NCI-H128 (cell line): ENCODE data around the gene HSD11B2.
"Not testable (repeated sequence)": the region's sequence is repeated elsewhere in the genome, so short reads cannot be mapped to it uniquely, and the experiment has no call there.

ENCODE experiments used
- DNase-seq: peaks from one replicate; lab custom pipeline; 2025; ENCODE audit not compliant: unreplicated experiment; lab: John Stamatoyannopoulos, UW

The HSD11B2 gene

DNA sequence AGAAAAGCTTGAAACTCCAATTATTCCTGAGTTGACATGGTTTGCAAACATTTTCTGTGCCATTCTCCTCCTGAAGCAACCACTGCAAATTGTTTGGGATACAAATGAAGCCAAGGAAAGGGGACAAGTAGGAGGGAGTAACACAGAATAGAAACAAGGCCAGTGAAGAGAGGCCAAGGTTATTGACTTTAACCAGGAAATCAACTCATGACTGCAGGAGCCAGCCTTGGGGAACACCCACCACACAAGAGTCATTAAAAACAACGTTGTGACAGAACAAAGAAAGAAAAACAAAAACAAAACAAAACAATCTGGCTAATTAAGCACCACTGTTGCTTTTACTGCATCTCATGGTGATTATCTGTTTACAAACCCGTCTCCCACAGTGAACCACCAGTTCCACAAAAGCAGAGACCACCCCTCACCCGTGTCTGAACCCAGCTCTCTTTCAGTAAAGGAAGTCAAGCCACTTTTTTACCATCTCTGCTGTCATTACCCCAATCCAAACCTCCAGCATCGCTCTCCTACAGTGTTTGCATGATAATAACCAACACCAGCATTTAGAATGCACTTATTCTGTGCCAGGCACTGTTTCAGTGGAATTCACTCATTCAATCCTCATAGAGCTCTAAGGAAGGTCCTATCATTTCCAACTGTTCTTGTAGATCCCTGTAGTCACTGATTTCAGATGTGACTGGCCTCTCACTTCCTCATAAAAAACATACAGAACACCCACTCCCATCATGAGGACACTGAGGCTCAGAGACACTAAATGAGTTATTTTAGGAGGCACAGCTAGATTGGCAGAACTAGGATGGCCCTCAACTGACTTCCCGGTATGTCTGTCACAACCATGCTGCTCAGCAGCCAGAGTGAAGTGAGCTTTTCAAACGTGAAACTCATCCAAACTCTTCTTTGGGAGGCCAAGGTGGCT is 16.7 kb upstream of the HSD11B2 start:
- no peak for DNase-seq

DNA sequence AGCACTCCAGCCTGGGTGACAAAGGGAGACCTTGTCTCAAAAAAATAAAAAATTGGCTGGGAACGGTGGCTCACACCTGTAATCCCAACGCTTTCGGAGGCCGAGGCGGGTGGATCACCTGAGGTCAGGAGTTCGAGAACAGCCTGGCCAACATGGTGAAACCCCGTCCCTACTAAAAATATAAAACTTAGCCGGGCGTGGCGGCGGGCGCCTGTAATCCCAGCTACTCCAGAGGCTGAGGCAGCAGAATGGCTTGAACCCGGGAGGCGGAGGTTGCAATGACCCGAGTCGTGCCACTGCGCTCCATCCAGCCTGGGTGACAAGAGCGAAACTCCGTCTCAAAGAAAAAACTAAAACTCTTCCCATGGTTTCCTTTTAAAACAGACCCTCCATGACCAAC is 15.5 kb upstream of the HSD11B2 start:
- not testable (repeated sequence) for DNase-seq

DNA sequence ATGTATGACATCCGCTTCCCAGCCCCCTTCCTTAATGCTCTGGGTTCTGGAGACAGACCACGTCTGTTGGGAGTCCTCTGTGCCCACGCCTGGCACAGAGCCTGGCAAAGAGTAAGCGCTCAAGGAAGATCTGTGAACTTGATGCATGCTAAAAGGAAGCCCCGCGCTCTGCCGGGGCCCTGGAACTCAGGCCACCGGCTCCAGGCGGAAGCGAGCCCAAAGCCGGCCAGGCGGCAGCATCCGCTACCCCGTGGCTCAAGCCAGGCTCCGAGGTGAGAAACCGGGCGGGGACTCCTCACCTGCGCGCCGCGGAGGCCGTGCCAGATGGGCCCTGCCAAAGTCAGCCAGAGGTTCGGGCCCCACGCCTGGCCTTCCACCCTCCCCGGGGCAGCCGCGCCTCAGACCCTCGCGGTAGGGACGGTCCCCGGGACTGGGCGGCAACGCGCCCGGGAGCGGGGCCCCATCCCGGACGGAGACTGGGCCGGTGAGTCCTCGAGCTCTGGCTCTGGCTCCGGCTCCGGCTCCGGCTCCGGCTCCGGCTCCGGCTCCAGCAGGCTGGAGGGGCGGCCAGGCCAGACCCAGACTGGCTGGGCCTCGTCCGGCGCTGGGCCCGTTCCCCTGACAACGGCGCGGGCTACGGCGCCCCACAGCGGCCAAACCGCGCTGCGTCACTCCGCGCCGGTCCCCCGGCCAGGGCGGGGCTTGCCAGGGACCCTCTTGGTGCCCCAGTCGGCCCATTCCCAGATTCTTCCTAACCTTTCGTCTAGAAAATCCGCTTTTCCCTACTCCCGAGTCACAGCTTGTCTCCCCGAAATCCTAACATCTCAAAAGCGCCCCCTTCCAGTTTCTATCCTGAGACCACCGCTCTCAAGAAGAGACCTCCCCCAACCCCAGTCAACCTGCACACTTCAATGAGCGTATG is 14.8 kb upstream of the HSD11B2 start, which contains the start of gene ZDHHC1:
ZDHHC1 (minus strand) TSS at position 606 of the 922 bp plus-strand sequence. CDS start 8,702 bp downstream, outside the sequence.
- peak; percentile 29 for DNase-seq

DNA sequence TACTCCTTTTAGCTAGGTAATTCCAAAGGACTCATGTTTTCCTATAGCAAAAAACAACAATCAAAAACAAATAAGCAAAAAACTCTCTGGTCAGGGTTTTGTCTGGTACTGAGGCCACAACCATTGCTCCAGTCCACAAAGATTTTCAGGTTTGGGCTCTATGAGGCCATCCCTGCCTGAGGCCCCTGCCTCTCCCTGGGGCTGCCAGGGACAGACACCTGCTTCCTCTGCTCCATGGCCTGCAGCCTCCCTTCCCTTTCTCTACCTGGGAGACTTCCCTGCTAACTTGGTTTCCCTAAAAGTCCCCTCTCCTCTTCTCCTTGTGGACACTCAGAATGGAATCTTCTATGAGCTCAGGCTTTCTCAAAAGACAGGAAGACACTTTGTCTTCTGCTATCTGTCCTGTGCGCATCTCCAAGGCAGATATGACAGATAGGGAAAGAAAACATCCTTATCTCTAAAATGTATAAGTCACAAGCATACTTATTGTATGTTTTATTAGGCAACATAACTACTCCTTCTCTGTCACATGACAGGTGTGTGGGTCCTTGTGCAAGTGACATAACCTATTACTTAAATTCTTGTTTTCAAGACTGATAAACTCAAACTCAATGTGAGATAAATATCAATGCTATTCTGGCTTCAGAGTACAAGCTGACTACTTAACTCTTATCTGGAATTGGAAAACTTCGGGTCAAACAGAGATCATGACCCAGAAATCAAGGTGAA is 13.4 kb upstream of the HSD11B2 start:
- no peak for DNase-seq

DNA sequence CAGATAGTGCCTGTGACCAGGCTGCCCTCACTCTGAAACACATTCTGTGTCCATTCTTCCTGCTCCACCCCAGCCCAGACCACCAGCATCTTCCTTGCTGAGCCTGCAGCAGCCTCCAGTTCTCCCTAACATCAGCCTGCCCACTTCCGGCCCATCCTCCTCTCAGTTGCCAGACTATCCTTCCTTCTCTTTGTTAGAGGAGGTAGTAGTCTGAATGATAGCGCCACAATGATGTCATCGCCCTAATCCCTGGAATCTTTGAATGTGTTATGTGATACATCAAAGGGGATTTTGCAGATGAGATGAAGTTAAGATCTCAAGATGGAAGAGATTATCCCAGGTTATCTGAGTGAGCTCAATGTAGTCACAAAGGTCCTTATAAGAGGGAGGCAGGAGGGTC is 11.4 kb upstream of the HSD11B2 start:
- no peak for DNase-seq

DNA sequence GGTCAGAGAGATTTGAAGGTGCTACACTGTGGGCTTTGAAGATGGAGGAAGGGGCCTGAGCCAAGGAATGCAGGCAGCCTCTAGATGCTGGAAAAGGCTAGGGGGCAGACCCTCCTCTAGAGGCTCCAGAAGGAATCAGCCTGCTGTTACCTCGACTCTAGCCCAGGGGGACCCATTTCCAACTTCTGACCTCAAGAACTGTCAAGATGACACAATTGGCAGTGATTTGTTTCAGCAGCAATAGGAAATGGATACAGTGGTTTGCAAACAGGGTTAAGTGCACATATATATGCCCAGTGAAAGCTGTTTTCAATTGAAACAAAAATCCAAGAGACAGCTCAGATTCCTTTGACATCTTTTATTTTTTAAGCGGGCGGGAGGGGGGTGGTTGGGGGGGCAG is 11.0 kb upstream of the HSD11B2 start:
- DNase-seq: no peak

DNA sequence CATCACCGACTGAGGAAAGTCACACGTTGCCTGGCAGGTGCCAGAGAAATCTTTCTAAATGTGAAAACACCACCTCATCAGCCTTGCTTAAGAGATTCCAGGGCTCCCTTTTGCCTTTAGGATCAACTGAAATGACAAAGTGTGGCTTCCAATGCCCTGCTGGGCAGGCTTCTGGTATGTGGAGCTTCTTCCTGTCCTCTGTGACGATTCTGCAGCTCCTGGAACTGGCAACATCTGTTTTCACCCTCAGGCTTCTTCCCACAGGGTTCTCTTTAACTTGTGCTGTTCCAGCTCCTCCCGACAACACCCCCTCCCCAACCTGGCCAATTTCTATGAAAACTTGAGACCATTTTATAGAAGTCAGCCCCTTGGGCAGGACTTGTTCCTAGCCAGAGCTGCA is 9.9 kb upstream of the HSD11B2 start:
- DNase-seq: no peak

DNA sequence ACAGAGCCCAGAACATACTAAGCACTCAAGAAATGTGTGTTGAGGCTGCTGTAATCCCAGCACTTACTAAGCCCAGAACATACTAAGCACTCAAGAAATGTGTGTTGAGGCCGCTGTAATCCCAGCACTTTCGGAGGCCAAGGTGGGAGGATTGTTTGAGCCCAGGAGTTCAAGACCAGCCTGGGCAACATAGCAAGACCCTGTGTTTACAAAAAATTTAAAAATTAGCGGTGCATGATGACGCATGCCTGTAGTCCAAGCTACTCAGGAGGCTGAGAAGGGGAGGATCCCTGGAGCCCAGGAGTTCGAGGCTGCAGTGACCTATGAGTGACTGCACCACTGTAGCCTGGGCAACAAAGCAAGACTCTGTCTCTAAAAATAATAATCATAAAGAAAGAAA is 7.9 kb upstream of the HSD11B2 start:
- no peak for DNase-seq

DNA sequence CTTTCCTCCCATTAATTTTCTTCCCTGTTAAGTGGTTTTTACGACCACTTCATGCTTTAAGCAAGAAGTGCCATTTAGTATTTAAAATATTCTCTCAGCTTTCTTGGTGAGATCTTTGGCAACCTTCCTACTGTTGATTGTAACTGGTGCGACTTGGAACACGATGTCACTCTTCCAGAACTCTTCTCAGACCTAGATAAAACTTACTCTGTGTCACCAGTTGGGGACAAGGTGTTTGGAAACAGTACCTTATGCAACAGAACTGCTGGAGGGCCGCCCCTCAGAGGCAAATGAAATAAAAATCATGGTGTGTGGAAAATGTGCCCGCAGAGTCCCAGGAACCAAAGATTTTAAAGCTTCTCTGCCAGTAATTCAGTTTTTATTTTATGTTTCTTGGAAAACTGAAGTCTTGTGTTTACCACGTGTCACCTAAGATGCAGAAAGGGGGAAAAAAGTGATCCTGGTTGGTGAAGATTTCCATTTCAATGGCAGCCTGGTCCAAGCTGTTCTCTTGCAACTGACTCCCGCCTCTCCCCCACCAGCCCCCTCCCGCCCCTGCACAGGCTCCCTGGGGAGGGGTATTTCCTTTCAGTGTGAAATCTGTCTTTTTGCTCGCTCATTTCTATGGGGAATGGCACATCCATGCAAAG is 7.2 kb upstream of the HSD11B2 start:
- no peak for DNase-seq

DNA sequence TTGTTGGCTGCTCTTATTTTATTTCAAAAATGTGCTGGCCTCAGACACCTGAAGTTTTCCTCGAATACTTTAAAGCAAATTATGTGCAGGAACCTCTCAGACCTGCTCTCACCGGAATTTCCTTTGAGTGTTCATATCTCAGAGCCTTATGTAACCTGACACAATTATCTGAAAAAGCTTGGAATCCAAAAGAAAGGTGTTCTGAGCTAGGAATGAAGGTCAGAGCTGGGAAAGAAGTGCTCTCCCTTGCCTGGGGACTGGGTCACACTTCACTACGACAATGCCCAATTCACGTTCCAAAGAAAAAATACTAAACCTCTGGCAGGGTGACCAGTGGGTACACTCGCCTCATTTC is 6.7 kb upstream of the HSD11B2 start:
- no peak for DNase-seq

DNA sequence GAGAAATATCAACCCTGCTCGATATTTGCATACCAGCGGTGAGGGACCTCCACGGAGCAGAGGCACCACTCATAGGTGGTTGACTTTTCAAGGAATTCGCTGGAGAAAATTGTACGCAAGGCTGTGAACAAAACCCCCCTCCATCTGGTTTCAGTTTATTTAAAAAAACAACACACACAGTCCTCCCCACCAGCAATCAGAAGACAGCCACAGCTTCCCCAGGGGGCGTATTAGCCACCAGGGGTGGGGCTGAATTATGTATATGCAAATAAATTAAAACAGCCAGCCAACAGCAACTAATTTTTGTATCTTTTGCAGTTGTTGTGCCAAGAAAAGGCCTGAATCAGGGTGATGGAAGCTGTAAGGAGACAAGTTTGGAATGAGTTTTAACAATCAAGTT is 5.9 kb upstream of the HSD11B2 start:
- DNase-seq: no peak

DNA sequence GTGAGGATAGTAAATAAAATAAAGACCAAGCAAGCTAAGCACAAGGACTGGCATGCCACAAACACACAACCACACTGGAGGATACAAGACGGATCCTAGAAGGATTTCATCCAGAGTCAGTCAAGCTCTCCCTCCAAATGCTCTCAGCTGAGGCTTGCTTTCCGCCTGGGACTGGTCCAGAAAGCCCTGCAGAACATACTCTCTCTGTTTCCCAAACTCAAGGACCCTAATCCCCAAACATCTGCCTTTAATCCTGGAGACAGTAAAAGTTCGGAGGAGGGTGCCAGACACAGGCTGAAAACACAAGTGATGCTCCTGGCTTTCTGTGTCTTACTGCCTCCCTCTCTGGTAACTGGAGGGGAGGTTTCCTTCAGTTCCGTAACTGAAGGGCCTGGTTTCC is 5.3 kb upstream of the HSD11B2 start:
- no peak for DNase-seq

DNA sequence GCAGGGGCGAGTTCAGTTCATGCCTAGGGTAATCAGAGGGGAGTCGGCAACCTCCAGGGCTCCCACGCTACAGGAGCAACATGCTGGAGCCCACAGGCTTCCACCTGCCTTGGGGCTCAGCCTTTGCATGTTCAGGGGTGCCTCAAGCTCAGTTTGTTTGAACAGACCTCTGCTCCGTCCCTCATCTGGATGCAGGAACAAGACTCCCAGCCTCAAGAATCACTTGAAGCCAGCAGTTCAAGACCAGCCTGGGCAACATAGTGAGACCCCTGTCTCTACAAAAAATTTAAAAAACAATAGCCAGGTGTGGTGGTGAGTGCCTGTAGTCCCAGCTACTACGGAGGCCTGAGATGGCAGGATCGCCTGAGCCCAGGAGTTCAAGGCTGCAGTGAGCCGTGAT is 4.9 kb upstream of the HSD11B2 start:
- no peak for DNase-seq

DNA sequence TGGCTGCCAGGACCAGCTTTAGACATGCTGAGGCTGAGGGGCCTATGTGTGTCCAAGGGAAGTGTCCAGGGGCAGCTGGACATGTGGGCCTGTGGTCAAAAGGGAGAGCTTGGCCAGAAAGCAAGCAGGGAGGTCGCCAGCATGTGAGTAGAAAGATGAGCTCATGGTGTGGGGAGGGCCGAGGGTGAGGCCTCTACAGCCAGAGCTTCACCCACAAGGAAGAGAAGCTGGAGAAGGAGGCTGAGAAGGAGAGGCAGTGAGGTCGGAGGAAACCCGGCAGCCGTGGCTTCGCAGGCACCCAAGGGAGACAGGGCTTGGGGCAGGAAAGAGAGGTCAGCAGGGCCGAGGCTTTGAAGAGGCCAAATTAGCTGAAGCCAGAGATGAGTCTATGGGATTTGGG is 4.0 kb upstream of the HSD11B2 start:
- no peak for DNase-seq

DNA sequence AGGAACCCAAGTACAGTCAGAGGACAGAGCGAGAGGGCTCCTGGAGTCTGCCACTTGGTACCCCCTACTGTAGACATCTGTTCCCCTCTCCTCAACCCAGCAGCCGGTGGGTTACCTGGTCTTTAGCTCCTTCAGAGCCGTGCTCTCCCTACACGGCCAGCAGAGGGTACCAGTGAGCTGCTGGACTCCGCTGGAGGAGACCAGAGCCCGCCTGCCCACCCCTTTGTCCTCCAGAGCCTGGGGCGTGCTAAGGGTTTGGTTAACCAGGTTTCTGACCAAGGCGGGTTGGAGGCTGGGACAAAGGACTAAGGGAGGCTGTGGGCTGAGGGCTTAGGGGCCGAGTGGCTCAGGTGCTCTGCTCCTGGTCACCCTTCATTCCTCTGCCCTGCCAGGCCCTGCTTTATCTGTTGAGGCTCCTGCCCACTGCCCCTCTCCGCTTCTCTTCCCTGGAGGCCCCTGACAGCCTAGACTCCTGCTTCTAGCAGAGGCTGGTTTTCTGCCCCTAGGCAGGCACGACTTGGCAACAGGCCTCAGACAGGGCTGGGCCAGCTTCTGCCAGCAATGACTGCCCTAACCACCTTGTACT is 2.7 kb upstream of the HSD11B2 start:
- peak; percentile 43 for DNase-seq

DNA sequence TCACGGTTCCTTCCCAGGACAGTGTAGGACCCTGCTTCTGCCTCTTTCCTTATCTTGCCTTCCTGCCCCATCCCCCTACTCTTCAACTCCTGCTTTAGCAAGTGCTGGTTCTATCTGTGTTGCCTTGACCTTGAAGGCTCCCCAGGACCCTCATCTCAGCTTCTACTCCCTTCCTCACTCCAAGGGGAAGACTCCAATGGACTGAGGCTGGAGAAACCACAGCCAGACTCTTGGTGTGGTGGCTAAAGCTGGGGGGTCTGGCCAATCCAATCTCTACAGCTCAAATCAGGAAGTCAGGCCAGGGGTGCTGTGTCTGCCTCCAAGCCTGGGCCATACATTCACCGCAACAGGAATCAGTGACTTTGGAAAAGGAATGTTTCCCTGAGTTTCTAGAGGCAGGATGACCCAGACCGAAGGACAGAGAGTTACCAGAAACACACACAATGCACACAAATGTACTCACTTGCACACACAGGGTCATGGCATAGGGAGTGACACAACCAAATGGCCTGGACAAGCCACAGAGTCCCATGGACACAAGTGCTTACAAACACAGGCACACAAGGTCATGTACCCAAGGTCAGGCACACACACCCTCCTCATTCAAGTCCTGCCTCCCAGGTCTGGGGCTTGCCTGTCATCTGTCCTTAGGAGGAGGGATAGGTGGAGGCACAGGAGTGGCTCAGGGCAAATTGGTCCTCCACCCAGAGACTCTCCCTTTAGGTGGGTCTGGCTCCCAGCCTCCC is 1.7 kb upstream of the HSD11B2 start:
- no peak for DNase-seq

DNA sequence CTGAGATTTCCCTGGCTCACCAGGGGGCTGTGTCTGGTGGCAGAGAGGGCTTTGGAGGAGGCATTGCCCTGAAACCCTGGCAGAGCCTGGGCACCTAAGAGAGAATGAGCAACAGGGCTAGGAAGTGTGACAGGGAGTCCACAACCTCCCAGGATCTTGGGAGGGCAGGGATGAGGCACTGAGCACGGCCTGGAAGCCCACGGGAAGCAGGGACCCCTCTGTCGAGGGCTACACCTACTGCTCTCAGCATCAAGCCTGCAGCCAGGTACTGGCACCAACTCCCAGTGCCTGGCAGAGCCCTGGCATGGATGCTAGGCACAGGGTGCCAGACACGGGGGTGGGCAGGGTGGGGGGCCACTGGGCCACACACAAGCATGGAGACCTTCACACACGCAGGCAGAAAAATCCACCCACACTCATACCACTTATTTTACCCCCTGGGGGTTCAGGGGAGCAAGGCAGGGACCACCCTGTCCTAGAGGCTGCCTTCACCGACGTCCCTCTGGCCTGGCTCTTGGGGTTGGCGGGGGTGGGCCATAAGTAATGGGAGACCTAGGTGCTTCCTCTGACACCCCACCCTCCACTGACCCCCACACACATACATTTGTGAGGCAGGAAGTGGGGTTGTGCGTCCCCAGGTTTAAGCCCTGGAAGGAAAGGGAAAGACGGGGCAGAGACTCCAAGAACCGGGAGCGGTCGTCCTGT is 970 bp upstream of the HSD11B2 start:
- DNase-seq: no peak

DNA sequence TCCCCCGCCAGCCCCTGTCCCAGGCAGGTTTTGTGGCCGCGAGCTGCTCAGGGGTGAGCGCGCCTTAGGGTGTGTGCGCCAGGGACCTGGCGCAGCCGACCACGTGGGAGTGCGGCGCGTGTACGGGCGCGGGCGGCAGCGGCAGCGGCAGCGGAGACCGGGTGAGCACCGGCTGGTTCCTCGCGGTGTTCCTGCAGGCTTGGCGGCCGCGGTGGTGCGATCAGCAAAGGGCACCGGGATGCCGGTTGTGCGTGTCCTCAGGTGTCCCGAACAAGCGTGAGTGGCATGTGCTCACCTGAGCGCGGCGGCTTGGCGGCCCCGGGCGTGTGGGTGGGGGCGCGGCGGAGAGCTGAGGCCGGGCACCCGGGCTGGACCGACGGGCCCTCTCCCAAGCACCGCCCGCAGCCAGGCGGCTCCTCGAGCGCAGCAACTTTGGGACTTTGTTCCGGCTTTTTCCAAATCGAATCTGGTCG is 381 bp upstream of the HSD11B2 start:
- no peak for DNase-seq
